K562 treated with DMSO at 1 percent for 24 hours (cell line): ENCODE results near the gene C19orf38. TPM values are rescaled to one million over a fixed set of nuclear protein-coding genes. Genes with fewer than 3 reads are reported as not detected.

Experiments used
- total RNA-seq: library from RNA; unstranded; fragments of 300-600 nt; gene quantifications from 2 replicates; pipeline ENCODE4 v1.2.3, GENCODE V29; 2022; ENCODE audit warnings: low read depth; ENCODE audit not compliant: insufficient read depth

The C19orf38 gene, protein sequence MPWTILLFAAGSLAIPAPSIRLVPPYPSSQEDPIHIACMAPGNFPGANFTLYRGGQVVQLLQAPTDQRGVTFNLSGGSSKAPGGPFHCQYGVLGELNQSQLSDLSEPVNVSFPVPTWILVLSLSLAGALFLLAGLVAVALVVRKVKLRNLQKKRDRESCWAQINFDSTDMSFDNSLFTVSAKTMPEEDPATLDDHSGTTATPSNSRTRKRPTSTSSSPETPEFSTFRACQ
- 1.1 and 1.5 TPM in 2 replicates for total RNA-seq

DNA sequence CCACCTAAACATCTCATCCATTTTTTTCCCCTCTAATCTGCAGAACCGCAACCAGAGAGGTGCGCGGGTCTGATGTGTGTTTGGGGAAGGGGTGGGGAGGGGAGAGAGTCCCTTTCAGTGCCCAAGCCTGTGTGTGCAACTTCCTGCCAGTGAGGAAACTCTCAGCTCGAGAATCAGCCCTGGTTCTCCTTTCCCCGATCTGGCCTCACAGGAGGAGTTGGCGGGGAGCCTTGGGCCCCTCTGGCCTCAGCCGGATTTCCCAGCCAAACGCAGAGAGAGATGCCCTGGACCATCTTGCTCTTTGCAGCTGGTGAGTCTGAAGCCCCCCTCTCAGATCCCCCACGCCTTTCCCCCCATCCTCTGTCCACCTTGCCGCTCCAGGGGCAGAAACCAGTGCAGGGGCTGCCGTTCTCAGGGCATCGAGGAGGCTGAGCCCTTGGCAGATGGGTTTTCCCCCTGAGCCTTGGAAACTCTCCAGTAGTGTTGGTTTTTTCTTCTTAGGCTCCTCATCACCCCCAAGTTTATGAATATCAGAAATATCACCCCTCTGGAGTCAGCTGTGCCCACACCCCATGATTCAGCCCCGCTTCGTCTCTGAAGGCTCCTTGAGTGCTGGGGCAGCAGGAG, at the start of gene C19orf38:
C19orf38 (plus strand) TSS at position 186 of the 627 bp plus-strand sequence; CDS start at position 280, 94 bp downstream.

DNA sequence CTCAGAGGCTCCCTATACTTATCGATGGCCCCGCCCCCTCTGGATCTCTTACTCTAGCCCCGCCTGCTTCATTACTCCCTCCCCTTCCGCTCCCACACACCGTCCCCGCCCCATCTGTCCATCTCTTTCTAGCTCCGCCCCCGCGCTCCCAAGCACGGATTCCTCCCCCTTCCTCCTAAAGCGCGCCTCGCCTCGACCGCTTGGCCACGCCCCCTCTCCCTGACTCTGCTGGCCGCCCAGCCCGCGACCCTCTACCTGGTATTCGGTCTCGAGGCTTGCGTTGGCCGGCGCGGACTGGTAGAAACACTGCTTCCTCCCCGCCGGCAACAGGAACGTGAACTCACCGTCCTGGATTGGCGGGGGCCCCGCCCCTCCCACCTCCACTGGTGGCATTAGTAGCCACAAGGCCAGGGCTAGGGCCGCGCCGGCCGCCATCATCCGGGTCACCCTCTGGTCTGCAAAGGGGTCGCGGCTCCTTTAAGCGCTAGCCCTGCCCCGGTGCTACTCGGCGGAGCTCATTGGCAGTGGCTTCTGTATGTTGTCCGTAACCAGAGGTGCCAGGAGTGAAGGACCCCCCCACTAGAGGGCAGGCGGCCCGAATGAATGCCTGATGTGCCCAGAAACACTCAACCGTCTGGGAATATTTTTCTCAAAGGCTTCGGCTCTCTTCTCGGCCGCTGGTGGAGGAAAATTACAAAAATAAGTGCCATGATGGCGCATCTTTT, 12.3 kb upstream of the C19orf38 start, which contains the start of gene TMED1:
TMED1 (minus strand) TSS at position 459 of the 725 bp plus-strand sequence; CDS start at position 438, 21 bp downstream.

DNA sequence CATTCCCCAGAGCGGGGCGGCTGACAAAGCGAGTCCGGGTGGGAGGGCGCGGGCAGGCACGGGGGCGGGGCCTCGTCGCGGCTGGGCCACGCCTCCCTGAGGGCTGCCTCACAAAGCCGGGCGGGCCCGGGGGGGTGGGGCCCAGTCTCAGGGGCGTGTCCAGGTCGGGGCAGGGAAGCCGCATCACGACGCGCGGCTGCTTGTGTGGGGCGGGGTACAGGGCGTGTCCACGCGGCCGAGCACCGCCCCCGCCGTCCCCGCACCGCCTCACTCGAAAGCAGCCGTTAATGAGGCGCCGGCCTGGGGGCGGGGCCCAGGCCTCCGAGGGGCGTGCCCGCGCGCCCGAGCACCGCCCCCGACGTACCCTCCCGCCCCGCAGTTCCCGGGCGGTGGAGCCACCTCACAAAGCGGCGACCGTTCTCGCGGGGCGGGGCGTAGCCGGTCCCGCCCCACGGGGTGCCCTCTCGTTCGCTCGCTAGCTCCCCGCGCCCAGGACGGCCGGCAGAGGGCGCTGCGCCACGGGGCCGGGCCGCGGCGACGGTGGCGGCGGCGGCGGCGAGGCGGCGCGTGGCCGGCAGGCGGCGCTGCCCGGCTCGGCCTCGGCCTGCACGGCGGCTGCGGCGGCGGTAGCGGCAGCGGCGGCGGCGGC, 22.9 kb downstream of the C19orf38 start, which contains the start of gene CARM1:
CARM1 (plus strand) TSS at position 599 of the 649 bp plus-strand sequence. CDS start 150 bp downstream, outside the sequence.

Other genes with a start within 250 kb of the C19orf38 start
- 38.4 and 39.9 TPM in 2 replicates for gene SLC44A2, start 222.9 kb upstream of the C19orf38 start, total RNA-seq
- 224 and 229 TPM in 2 replicates for gene ILF3, start 194.1 kb upstream of the C19orf38 start, total RNA-seq
- gene QTRT1, start 147.0 kb upstream of the C19orf38 start, total RNA-seq: 17.8 and 19.6 TPM in 2 replicates
- 273 and 282 TPM in 2 replicates for gene DNM2, start 130.3 kb upstream of the C19orf38 start, total RNA-seq
- 89.6 and 101 TPM in 2 replicates for gene TMED1, start 12.2 kb upstream of the C19orf38 start, total RNA-seq
- 80.5 and 84.1 TPM in 2 replicates for gene CARM1, start 23.1 kb downstream of the C19orf38 start, total RNA-seq
- 106 and 108 TPM in 2 replicates for gene YIPF2, start 80.2 kb downstream of the C19orf38 start, total RNA-seq
- gene TIMM29, start 80.4 kb downstream of the C19orf38 start, total RNA-seq: 55.9 and 57.1 TPM in 2 replicates
- gene SMARCA4, start 112.6 kb downstream of the C19orf38 start, total RNA-seq: 126 and 136 TPM in 2 replicates
- gene LDLR, start 241.0 kb downstream of the C19orf38 start, total RNA-seq: 45.5 and 50.5 TPM in 2 replicates